Measurements from ENCODE around the gene MYO15B. TPM values are rescaled to one million over a fixed set of nuclear protein-coding genes. Genes with fewer than 3 reads are reported as not detected.

Gene MYO15B
- total and polyA plus RNA-seq, 4 donors: 84.5 to 197 (median 167) TPM

Other genes with a start within 250 kb of the MYO15B start
- gene GRB2, start 182.1 kb upstream of the MYO15B start, total RNA-seq: 100 to 1,000 TPM in 1 of 2 donors, 10 to 100 TPM in 1; 77.1 to 151 TPM
- 100 to 1,000 TPM in 1 of 2 donors, 10 to 100 TPM in 1; 51.0 to 198 TPM for gene GRB2, start 182.1 kb upstream of the MYO15B start, polyA plus RNA-seq
- 10 to 100 TPM; 60.2 to 82.3 TPM for gene TMEM94, start 131.2 kb upstream of the MYO15B start, total RNA-seq
- gene TMEM94, start 131.2 kb upstream of the MYO15B start, polyA plus RNA-seq: 10 to 100 TPM; 40.0 to 46.4 TPM
- gene CASKIN2, start 72.3 kb upstream of the MYO15B start, total RNA-seq: 10 to 100 TPM; 44.1 to 81.5 TPM
- 10 to 100 TPM; 22.3 to 26.1 TPM for gene CASKIN2, start 72.3 kb upstream of the MYO15B start, polyA plus RNA-seq
- gene TSEN54, start 71.3 kb upstream of the MYO15B start, total RNA-seq: 10 to 100 TPM; 18.4 to 22.4 TPM
- gene TSEN54, start 71.3 kb upstream of the MYO15B start, polyA plus RNA-seq: 10 to 100 TPM; 20.9 to 36.5 TPM
- gene LLGL2, start 62.1 kb upstream of the MYO15B start, total RNA-seq: 100 to 1,000 TPM; 103 to 199 TPM
- 100 to 1,000 TPM in 1 of 2 donors, 10 to 100 TPM in 1; 80.5 to 195 TPM for gene LLGL2, start 62.1 kb upstream of the MYO15B start, polyA plus RNA-seq
- gene SMIM5, start 45.6 kb downstream of the MYO15B start, total RNA-seq: 1 to 10 TPM; 5.5 to 7.5 TPM
- gene SMIM5, start 45.6 kb downstream of the MYO15B start, polyA plus RNA-seq: 1 to 10 TPM; 2.2 to 2.3 TPM
- 10 to 100 TPM; 31.2 to 32.5 TPM for gene RECQL5, start 79.4 kb downstream of the MYO15B start, total RNA-seq
- 10 to 100 TPM; 16.4 to 28.5 TPM for gene RECQL5, start 79.4 kb downstream of the MYO15B start, polyA plus RNA-seq
- gene SAP30BP, start 79.5 kb downstream of the MYO15B start, total RNA-seq: 10 to 100 TPM; 46.5 to 82.9 TPM
- gene SAP30BP, start 79.5 kb downstream of the MYO15B start, polyA plus RNA-seq: 10 to 100 TPM; 71.9 to 82.8 TPM
- gene ITGB4, start 133.7 kb downstream of the MYO15B start, total RNA-seq: 10 to 100 TPM; 11.1 to 47.8 TPM
- 10 to 100 TPM; 11.4 to 18.1 TPM for gene ITGB4, start 133.7 kb downstream of the MYO15B start, polyA plus RNA-seq
- 10 to 100 TPM; 23.0 to 52.9 TPM for gene GALK1, start 177.4 kb downstream of the MYO15B start, total RNA-seq
- gene GALK1, start 177.4 kb downstream of the MYO15B start, polyA plus RNA-seq: 10 to 100 TPM; 35.2 to 70.5 TPM
- 10 to 100 TPM; 32.8 to 72.4 TPM for gene UNK, start 197.0 kb downstream of the MYO15B start, total RNA-seq
- gene UNK, start 197.0 kb downstream of the MYO15B start, polyA plus RNA-seq: 10 to 100 TPM; 15.5 to 18.7 TPM

All from lung (tissue), 4 donors.